Stimulated activated CD4-positive, alpha-beta T cell treated with anti-CD3 and anti-CD28 coated beads, Interleukin-4, amount 100 ng/mL, for 48 hours (primary cell): ENCODE results near the gene TTC39A.

Source experiments
- DNase-seq, 2 donors: peaks; one replicate each; pipeline ENCODE4 v3.0.0-alpha.2; 2020; ENCODE audit warnings: low read depth in 2 of 2

TTC39A gene

GRCh38 chr1:51330331-51331201 is at the start of gene TTC39A:
Gene TTC39A, minus strand, starts transcription at chr1:51330562. Its CDS starts 85 bp downstream, at chr1:51330477.
- DNase-seq, result no peak

- DNase-seq, result no peak
Observed at GRCh38 chr1:51378871-51379270, 48.5 kb upstream of the TTC39A start.

GRCh38 chr1:51373898-51374297 is 43.5 kb upstream of the TTC39A start:
- DNase-seq, result no peak

- no peak for DNase-seq
Observed at GRCh38 chr1:51372561-51372960, 42.2 kb upstream of the TTC39A start.

GRCh38 chr1:51369171-51369570 is 38.8 kb upstream of the TTC39A start:
- DNase-seq, result no peak

- no peak for DNase-seq
Observed at GRCh38 chr1:51365774-51366173, 35.4 kb upstream of the TTC39A start.

- no peak for DNase-seq
Observed at GRCh38 chr1:51359879-51360278, 29.5 kb upstream of the TTC39A start.

- no peak for DNase-seq
Observed at GRCh38 chr1:51355382-51355781, 25.0 kb upstream of the TTC39A start.

- no peak for DNase-seq
Observed at GRCh38 chr1:51354416-51354815, 24.1 kb upstream of the TTC39A start.

- no peak for DNase-seq
Observed at GRCh38 chr1:51351907-51352306, 21.5 kb upstream of the TTC39A start.

GRCh38 chr1:51349862-51350261 is 19.5 kb upstream of the TTC39A start:
- no peak for DNase-seq

- DNase-seq, result no peak
Observed at GRCh38 chr1:51348147-51348527, 17.8 kb upstream of the TTC39A start.

GRCh38 chr1:51347398-51348146 is 17.2 kb upstream of the TTC39A start:
- DNase-seq, result no peak

- no peak for DNase-seq
Observed at GRCh38 chr1:51346086-51346942, 16.0 kb upstream of the TTC39A start.

GRCh38 chr1:51345300-51345687 is 14.9 kb upstream of the TTC39A start:
- DNase-seq, result no peak

GRCh38 chr1:51344602-51345299 is 14.4 kb upstream of the TTC39A start:
- DNase-seq, result no peak

- DNase-seq, result no peak
Observed at GRCh38 chr1:51344276-51344601, 13.9 kb upstream of the TTC39A start.

- DNase-seq, result no peak
Observed at GRCh38 chr1:51343624-51344023, 13.3 kb upstream of the TTC39A start.

GRCh38 chr1:51342591-51343206 is 12.3 kb upstream of the TTC39A start:
- no peak for DNase-seq

- DNase-seq, result no peak
Observed at GRCh38 chr1:51341876-51342496, 11.6 kb upstream of the TTC39A start.

- no peak for DNase-seq
Observed at GRCh38 chr1:51340380-51340779, 10.0 kb upstream of the TTC39A start.
